Tibial nerve (tissue), 3 donors: ENCODE results near the gene AGXT.

Experiments
- POLR2A ChIP-seq, 2 donors: fragments of 450-650 bp; IDR thresholded peaks; one replicate each; pipeline ENCODE4 v1.6.1; 2017; ENCODE audit warnings: antibody characterized with exemption in 2 of 2, mild to moderate bottlenecking in 2 of 2, moderate library complexity in 2 of 2
- TF ChIP-seq, protein P1 (sequence below), 5 experiments: fragments of 200-600 bp in 3 of 5; fragments of 450-650 bp in 2 of 5; sonication (generic) in 3 of 5; IDR thresholded peaks; one replicate each; pipeline ENCODE4 v1.5.1; 2016 to 2019; ENCODE audit warnings: antibody characterized with exemption in 5 of 5, mild to moderate bottlenecking in 3 of 5, moderate library complexity in 2 of 5

DNA sequence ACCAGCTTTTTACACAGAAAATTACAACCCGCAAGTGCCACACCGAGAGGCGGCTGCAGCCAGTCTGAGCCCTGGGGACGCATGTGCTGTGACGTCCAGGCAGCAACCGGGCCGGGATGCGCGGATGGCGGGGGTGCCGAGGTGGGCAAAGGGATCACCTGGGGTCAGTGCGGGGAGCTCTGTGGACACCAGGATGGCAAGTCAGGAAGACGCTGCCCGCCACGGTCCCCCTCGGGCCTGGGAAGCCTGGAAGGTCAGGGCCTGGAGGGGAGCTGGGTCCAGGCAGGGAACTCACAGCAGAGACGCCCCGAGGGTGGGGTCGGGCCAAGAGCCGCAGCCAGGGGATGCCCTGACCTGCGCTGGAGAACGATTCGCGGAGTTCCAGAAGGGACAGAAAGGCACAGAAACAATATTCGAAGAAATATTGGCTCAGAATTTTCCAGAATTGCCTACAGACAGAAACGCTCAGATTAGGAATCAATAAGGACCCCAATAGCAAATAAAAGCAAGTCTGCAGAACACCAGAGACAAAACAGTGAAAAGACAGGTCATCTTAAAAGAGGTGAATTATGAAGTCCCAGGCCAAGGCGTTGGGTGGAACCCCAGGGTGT is 36.9 kb upstream of the AGXT start:
- TF ChIP-seq, protein P1, sequence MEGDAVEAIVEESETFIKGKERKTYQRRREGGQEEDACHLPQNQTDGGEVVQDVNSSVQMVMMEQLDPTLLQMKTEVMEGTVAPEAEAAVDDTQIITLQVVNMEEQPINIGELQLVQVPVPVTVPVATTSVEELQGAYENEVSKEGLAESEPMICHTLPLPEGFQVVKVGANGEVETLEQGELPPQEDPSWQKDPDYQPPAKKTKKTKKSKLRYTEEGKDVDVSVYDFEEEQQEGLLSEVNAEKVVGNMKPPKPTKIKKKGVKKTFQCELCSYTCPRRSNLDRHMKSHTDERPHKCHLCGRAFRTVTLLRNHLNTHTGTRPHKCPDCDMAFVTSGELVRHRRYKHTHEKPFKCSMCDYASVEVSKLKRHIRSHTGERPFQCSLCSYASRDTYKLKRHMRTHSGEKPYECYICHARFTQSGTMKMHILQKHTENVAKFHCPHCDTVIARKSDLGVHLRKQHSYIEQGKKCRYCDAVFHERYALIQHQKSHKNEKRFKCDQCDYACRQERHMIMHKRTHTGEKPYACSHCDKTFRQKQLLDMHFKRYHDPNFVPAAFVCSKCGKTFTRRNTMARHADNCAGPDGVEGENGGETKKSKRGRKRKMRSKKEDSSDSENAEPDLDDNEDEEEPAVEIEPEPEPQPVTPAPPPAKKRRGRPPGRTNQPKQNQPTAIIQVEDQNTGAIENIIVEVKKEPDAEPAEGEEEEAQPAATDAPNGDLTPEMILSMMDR (IDR thresholded peaks at IDR 0.05), result no peak
- no peak for TF ChIP-seq POLR2A (IDR thresholded peaks at IDR 0.05)
